Fibroblast of lung (primary cell): Measurements from ENCODE around the gene SLC29A4.
"Not testable (repeated sequence)": the region's sequence is repeated elsewhere in the genome, so short reads cannot be mapped to it uniquely, and the experiment has no call there.

Experiments used
- EZH2 ChIP-seq: IDR thresholded peaks from 2 replicates; pipeline ENCODE4 v1.5.1; 2012; ENCODE audit warnings: low read length, control low read depth, mild to moderate bottlenecking; ENCODE audit errors: missing control alignments
- TF ChIP-seq, protein P1 (sequence below), 2 donors: IDR thresholded peaks in 1 of 2; conservative IDR thresholded peaks in 1 of 2; 1 replicate in 1 of 2; 2 replicates in 1 of 2; pipeline ENCODE4 v1.5.1; 2011 to 2012; ENCODE audit warnings: low read length in 2 of 2, control low read depth in 1 of 2, inconsistent platforms in 1 of 2, low read depth in 1 of 2, mild to moderate bottlenecking in 1 of 2

DNA sequence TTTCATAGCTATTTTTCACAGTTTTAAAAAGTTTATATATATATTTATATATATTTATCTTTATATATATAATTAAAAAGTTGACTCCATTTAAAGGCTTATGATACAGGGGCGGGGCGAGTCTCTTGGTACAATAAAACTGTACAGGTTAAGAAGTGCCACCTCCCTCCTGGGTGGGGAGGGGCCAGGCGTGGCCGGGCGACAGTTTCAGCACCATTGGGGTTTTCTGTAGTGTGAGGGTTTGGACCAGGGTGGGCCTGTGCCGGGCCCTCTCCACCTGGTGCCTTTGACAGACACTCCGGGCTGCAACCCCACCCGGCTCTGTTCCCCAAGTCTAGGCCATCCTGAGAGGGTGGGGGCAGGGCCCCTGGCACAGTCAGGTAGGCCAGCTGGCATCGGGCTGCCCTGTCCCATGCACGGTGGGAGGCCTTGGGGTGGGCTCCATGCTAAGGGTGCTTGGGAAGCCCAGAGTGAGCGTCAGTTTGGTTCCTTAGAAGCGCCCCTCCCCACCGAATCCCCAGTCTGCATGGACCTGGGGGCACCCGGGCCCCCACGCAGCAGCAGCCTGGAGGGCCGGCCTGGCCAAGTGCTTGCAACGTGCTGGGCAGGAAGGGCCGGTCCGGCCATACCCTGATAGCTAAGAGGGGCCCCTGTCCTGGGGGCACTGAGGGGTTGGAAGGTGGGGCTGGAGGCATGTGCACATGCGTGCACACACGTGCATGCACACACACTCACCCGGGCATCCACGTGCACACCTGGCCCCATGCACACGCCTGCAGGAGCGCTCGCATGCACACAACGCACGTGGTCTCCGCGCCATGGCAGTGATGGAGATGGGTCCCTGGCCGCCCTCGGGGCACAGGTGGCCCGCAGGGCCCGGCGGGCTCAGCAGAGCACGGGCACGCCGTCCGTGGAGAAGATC is 24.7 kb downstream of the SLC29A4 start:
- TF ChIP-seq, protein P1, sequence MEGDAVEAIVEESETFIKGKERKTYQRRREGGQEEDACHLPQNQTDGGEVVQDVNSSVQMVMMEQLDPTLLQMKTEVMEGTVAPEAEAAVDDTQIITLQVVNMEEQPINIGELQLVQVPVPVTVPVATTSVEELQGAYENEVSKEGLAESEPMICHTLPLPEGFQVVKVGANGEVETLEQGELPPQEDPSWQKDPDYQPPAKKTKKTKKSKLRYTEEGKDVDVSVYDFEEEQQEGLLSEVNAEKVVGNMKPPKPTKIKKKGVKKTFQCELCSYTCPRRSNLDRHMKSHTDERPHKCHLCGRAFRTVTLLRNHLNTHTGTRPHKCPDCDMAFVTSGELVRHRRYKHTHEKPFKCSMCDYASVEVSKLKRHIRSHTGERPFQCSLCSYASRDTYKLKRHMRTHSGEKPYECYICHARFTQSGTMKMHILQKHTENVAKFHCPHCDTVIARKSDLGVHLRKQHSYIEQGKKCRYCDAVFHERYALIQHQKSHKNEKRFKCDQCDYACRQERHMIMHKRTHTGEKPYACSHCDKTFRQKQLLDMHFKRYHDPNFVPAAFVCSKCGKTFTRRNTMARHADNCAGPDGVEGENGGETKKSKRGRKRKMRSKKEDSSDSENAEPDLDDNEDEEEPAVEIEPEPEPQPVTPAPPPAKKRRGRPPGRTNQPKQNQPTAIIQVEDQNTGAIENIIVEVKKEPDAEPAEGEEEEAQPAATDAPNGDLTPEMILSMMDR (conservative IDR thresholded peaks at IDR 0.05 in 1 of 2, IDR thresholded peaks at IDR 0.05 in 1 of 2; ENCODE audit: low read depth in 1 of 2, low read length in 2 of 2) = not testable (repeated sequence)
- not testable (repeated sequence) for TF ChIP-seq EZH2
